Sigmoid colon (tissue), 4 donors: Measurements from ENCODE around the gene ASCL5.

ENCODE experiments used
- CTCF ChIP-seq, 4 experiments: fragments of 450-650 bp in 3 of 4; fragments of 200-600 bp in 1 of 4; IDR thresholded peaks; one replicate each; pipeline ENCODE4 v1.5.1; 2016 to 2019; ENCODE audit warnings: antibody characterized with exemption in 4 of 4, mild to moderate bottlenecking in 3 of 4, moderate library complexity in 2 of 4
- EP300 ChIP-seq, 4 donors: sonication (generic); formaldehyde crosslinking; IDR thresholded peaks; one replicate each; pipeline ENCODE4 v1.6.1; 2017; ENCODE audit warnings: antibody characterized with exemption in 4 of 4
- POLR2A ChIP-seq, 2 donors: fragments of 450-650 bp; IDR thresholded peaks; one replicate each; pipeline ENCODE4 v1.6.1; 2016; ENCODE audit warnings: antibody characterized with exemption in 2 of 2, mild to moderate bottlenecking in 2 of 2, moderate library complexity in 2 of 2
- POLR2AphosphoS5 ChIP-seq, 4 donors: sonication (generic); formaldehyde crosslinking; IDR thresholded peaks; one replicate each; pipeline ENCODE4 v1.6.1; 2017; ENCODE audit warnings: antibody characterized with exemption in 4 of 4

GRCh38 chr1:201096977-201097856 lies 29.8 kb downstream of the ASCL5 start:
- TF ChIP-seq EP300 (IDR thresholded peaks at IDR 0.05) (no peak), CTCF (IDR thresholded peaks at IDR 0.05) (no peak), POLR2A (IDR thresholded peaks at IDR 0.05) (no peak), POLR2AphosphoS5 (IDR thresholded peaks at IDR 0.05) (no peak)
